Fibroblast of pulmonary artery (primary cell): Measurements from ENCODE around the gene C1QA.

ENCODE experiments used
- DNase-seq: peaks from one replicate; pipeline ENCODE4 v3.0.0-alpha.2; 2010; ENCODE audit warnings: low read depth
- H3K4me3 ChIP-seq: replicated peaks from 2 replicates; pipeline ENCODE4 v1.5.1; 2011; ENCODE audit warnings: low read depth, mild to moderate bottlenecking, control low read depth, low read length, moderate library complexity
- TF ChIP-seq, protein P1 (sequence below): IDR thresholded peaks from 2 replicates; pipeline ENCODE4 v1.5.1; 2011; ENCODE audit warnings: mild to moderate bottlenecking, control low read depth, low read length, inconsistent platforms; ENCODE audit errors: missing control alignments

Gene C1QA

DNA sequence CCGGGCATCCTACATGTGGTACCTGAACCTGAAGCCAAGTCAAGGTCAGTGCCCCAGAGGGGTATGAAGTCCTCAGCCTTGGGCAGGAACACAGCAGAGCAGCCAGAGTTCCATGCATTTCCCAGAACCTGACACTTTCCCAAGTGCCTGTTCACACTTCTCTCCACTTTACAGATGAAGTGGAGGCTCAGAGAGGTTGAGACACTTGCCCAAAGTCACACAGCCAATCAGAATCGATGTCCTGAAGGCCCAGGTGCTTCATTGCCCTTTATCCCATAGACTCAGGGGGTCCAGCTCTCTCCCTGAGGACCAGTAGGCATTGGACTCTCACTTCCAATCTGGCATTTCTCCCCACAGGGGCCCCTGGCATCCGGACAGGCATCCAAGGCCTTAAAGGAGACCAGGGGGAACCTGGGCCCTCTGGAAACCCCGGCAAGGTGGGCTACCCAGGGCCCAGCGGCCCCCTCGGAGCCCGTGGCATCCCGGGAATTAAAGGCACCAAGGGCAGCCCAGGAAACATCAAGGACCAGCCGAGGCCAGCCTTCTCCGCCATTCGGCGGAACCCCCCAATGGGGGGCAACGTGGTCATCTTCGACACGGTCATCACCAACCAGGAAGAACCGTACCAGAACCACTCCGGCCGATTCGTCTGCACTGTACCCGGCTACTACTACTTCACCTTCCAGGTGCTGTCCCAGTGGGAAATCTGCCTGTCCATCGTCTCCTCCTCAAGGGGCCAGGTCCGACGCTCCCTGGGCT lies 2.2 kb downstream of the C1QA start:
- TF ChIP-seq, protein P1, sequence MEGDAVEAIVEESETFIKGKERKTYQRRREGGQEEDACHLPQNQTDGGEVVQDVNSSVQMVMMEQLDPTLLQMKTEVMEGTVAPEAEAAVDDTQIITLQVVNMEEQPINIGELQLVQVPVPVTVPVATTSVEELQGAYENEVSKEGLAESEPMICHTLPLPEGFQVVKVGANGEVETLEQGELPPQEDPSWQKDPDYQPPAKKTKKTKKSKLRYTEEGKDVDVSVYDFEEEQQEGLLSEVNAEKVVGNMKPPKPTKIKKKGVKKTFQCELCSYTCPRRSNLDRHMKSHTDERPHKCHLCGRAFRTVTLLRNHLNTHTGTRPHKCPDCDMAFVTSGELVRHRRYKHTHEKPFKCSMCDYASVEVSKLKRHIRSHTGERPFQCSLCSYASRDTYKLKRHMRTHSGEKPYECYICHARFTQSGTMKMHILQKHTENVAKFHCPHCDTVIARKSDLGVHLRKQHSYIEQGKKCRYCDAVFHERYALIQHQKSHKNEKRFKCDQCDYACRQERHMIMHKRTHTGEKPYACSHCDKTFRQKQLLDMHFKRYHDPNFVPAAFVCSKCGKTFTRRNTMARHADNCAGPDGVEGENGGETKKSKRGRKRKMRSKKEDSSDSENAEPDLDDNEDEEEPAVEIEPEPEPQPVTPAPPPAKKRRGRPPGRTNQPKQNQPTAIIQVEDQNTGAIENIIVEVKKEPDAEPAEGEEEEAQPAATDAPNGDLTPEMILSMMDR: no peak
- H3K4me3 ChIP-seq: no peak overlapping the region
- DNase-seq: no peak

DNA sequence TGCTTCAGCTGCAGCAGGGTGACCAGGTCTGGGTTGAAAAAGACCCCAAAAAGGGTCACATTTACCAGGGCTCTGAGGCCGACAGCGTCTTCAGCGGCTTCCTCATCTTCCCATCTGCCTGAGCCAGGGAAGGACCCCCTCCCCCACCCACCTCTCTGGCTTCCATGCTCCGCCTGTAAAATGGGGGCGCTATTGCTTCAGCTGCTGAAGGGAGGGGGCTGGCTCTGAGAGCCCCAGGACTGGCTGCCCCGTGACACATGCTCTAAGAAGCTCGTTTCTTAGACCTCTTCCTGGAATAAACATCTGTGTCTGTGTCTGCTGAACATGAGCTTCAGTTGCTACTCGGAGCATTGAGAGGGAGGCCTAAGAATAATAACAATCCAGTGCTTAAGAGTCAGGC lies 2.9 kb downstream of the C1QA start:
- peak; percentile 15 for DNase-seq

DNA sequence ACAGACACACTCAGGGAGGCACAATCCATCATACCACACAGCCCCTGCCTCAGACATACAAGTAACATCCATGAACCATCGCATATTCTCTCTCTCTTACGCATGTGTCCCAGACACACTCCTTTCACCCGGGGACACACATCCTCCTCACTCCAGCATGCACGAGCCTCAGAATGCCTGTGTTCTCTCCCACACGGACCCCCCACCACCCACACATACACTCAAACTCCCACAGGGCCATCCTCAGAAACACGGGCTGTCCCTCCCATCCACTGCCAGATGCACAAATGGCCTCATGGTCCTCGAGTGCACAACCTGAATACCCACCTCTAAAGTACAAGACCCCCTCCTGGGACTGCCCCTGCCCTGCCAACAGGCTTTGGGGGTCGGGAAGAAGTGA lies 4.8 kb downstream of the C1QA start:
- TF ChIP-seq, protein P1: no peak
- H3K4me3 ChIP-seq: no peak overlapping the region
- no peak for DNase-seq

More for the DNA sequence above, 2.9 kb downstream of the C1QA start:
- TF ChIP-seq, protein P1: no peak
- no peak overlapping the region for H3K4me3 ChIP-seq

DNA sequence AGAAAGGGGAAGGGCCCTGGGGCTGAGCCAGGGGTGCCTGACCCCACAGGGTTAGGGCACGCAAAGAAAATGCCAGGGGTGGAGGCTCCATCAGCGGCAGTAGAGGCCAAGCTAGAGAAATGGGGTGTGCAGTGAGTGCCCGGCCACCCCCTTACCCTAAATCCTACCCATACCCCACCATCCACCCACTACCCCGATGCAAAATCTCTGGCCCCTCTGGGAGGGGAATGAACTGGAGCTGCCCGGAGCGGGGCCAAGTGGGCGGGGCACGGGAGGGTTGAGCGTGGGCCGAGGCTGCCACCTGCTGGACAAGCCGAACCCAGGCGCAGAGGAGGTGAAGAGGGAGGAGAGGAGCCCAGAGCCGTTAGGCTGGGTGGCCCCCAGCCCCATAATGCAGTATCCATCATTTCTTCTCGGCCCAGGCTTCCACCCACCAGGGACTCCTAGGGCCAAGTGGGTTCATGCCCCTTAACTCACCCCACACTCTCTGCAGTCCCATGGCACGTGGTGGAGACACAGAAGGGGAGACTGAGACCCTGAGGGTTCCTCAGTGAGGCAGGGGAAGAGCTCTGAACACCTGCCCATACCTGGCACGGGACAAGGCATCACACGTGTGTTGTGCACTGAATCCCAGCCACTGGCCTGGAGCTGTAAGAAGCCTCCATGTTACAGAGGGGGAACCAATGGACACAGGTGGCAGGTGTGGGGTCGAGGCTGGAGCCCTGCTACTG lies 5.6 kb downstream of the C1QA start:
- no peak overlapping the region for H3K4me3 ChIP-seq
- TF ChIP-seq, protein P1: peak; percentile 83
- peak; percentile 53 for DNase-seq

DNA sequence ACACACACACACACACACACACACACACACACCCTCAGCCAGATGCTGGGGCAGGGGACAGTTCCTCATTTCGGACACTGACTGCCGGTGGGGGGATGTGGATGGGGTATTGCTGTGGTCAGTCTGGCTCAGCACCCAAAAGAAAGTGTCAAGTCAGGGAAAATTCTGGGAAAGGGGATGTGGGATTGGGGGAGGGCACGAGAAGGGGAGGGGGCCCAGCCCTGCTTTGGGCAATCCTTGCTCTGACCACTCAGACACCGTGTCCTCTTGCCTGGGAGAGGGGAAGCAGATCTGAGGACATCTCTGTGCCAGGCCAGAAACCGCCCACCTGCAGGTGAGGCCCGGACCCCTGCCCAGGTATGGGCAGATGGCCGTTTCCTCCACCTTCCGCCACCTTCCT lies 7.0 kb downstream of the C1QA start, which contains the start of gene C1QC:
Gene C1QC, plus strand, starts transcription at position 253 of the 400 bp plus-strand sequence. CDS start 391 bp downstream, outside the sequence.
- DNase-seq: no peak
- TF ChIP-seq, protein P1: no peak
- no peak within 1 kb of the TSS for H3K4me3 ChIP-seq

DNA sequence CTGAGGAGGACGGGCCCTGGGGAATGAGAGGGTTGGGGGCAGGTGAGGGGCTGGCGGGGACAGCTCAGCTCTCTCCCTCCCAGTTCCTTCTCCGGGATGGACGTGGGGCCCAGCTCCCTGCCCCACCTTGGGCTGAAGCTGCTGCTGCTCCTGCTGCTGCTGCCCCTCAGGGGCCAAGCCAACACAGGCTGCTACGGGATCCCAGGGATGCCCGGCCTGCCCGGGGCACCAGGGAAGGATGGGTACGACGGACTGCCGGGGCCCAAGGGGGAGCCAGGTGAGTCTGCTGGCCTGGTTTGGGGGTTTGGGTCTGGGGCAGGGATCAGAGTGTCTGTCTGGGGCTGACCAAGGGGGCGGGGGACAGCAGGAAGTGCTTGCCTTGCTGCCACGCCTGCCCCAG lies 7.5 kb downstream of the C1QA start:
- DNase-seq: no peak
- no peak overlapping the region for H3K4me3 ChIP-seq

More for the DNA sequence above, 7.5 kb downstream of the C1QA start:
- TF ChIP-seq, protein P1: no peak
